ENCODE results near the gene EIF3F. TPM values are rescaled to one million over a fixed set of nuclear protein-coding genes. Genes with fewer than 3 reads are reported as not detected.

The EIF3F gene
- total and polyA plus RNA-seq, 2 of the 13 experiments (the other 11 are each of a cell fraction or from before 2014, with no cell fraction given): 109 to 191 TPM

DNA sequence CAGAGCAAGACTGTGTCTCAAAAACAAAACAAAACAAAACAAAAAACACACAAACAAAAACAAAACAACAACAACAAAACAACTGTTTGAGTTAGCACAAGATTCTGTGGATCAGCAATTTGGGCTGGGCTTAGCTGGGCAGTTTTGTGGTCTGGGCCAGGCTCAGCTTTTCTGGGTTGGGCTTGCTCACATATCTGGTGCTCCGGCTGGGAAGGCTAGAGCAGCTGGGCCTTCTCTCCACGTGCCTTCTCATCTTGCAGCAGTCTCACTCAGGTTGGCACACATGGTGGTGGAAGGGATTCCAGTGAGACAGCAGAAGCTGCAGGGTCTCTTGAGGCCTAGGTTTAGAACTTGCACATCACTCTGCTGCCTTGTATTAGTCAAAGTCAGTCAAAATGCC is 35.7 kb downstream of the EIF3F start:
- 10% methylated on average over 2 of the region's 2 CpGs for WGBS (ENCODE audit: low lambda C conversion rate)
- Histone ChIP-seq H3K36me3 (replicated peaks in 1 of 2; ENCODE audit: control insufficient read depth in 1 of 2, insufficient read depth in 2 of 2, low read length in 2 of 2) (no peaks in the 10 kb centered on the region), H4K20me1 (ENCODE audit: insufficient read depth, low read length) (no peaks in the 10 kb centered on the region), H3K9ac (ENCODE audit: insufficient read depth, low read depth, low read length) (no peak overlapping the region), H3K4me1 (ENCODE audit: insufficient read depth, low read length) (peaks cover 14% of the 10 kb centered on the region), H3K79me2 (ENCODE audit: insufficient read depth, low read length) (no peaks in the 10 kb centered on the region), H3K27ac (ENCODE audit: extremely low read length, insufficient read depth, low read length) (no peak overlapping the region), H3K4me2 (ENCODE audit: low read depth, low read length) (no peak overlapping the region), H3K9me3 (ENCODE audit: low read length) (no peaks in the 10 kb centered on the region), H3K27me3 (ENCODE audit: control insufficient read depth in 1 of 2, insufficient read depth in 2 of 2, low read length in 2 of 2) (peaks cover 8 to 40% of the 10 kb centered on the region in 2 experiments), H3K4me3 (replicated peaks in 1 of 3; ENCODE audit: insufficient read depth in 1 of 3, low read depth in 2 of 3, low read length in 3 of 3) (no peak overlapping the region), H2AFZ (ENCODE audit: low read length) (no peak overlapping the region)
- in situ Hi-C loops (cut with HindIII; ENCODE audit: extremely low pct_ligation_motif_present, low pct_unique_long_range_greater_than_20kb) (no loop called here), intact Hi-C loops (cut with micrococcal nuclease; ENCODE audit: unreplicated experiment) (no loop called here)
- TF ChIP-seq ELF4 (CRISPR knock-in tag; IDR thresholded peaks at IDR 0.05; ENCODE audit: borderline replicate concordance): no peak
- TF ChIP-seq, protein P1, sequence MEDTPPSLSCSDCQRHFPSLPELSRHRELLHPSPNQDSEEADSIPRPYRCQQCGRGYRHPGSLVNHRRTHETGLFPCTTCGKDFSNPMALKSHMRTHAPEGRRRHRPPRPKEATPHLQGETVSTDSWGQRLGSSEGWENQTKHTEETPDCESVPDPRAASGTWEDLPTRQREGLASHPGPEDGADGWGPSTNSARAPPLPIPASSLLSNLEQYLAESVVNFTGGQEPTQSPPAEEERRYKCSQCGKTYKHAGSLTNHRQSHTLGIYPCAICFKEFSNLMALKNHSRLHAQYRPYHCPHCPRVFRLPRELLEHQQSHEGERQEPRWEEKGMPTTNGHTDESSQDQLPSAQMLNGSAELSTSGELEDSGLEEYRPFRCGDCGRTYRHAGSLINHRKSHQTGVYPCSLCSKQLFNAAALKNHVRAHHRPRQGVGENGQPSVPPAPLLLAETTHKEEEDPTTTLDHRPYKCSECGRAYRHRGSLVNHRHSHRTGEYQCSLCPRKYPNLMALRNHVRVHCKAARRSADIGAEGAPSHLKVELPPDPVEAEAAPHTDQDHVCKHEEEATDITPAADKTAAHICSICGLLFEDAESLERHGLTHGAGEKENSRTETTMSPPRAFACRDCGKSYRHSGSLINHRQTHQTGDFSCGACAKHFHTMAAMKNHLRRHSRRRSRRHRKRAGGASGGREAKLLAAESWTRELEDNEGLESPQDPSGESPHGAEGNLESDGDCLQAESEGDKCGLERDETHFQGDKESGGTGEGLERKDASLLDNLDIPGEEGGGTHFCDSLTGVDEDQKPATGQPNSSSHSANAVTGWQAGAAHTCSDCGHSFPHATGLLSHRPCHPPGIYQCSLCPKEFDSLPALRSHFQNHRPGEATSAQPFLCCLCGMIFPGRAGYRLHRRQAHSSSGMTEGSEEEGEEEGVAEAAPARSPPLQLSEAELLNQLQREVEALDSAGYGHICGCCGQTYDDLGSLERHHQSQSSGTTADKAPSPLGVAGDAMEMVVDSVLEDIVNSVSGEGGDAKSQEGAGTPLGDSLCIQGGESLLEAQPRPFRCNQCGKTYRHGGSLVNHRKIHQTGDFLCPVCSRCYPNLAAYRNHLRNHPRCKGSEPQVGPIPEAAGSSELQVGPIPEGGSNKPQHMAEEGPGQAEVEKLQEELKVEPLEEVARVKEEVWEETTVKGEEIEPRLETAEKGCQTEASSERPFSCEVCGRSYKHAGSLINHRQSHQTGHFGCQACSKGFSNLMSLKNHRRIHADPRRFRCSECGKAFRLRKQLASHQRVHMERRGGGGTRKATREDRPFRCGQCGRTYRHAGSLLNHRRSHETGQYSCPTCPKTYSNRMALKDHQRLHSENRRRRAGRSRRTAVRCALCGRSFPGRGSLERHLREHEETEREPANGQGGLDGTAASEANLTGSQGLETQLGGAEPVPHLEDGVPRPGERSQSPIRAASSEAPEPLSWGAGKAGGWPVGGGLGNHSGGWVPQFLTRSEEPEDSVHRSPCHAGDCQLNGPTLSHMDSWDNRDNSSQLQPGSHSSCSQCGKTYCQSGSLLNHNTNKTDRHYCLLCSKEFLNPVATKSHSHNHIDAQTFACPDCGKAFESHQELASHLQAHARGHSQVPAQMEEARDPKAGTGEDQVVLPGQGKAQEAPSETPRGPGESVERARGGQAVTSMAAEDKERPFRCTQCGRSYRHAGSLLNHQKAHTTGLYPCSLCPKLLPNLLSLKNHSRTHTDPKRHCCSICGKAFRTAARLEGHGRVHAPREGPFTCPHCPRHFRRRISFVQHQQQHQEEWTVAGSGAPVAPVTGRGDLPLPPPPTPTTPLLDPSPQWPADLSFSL (CRISPR knock-in tag; IDR thresholded peaks at IDR 0.05): no peak
- no peak for TF ChIP-seq SNAPC2 (CRISPR knock-in tag; IDR thresholded peaks at IDR 0.05)
- TF ChIP-seq, protein P2, sequence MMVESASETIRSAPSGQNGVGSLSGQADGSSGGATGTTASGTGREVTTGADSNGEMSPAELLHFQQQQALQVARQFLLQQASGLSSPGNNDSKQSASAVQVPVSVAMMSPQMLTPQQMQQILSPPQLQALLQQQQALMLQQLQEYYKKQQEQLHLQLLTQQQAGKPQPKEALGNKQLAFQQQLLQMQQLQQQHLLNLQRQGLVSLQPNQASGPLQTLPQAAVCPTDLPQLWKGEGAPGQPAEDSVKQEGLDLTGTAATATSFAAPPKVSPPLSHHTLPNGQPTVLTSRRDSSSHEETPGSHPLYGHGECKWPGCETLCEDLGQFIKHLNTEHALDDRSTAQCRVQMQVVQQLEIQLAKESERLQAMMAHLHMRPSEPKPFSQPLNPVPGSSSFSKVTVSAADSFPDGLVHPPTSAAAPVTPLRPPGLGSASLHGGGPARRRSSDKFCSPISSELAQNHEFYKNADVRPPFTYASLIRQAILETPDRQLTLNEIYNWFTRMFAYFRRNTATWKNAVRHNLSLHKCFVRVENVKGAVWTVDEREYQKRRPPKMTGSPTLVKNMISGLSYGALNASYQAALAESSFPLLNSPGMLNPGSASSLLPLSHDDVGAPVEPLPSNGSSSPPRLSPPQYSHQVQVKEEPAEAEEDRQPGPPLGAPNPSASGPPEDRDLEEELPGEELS (CRISPR knock-in tag; IDR thresholded peaks at IDR 0.05): no peak
- TF ChIP-seq IKZF4 (CRISPR knock-in tag; IDR thresholded peaks at IDR 0.05; ENCODE audit: borderline replicate concordance, low read depth, not compliant biosample characterization): no peak
- TF ChIP-seq GTF3A (CRISPR knock-in tag; conservative IDR thresholded peaks at IDR 0.05): no peak
- no peak for DNase-seq (ENCODE audit: low spot score)
- no TSS peak for BruUV-seq (replicated peaks)
- no peak for ATAC-seq
- CTCF ChIA-PET (ENCODE audit: low intra/inter-chr PET ratio, low total read pairs): no interaction called here
- POLR2A ChIA-PET: no interaction called here
- FAIRE-seq: no peak

Data from HepG2 (cell line).